ENCODE results near the gene DNMT3A.

GRCh38 chr2:25362049-25362433, 20.3 kb upstream of the DNMT3A start:
- TF ChIP-seq CTCF (IDR thresholded peaks at IDR 0.05) (peak in 6 of 7 experiments; percentile 2 to 98 (median 97)), EP300 (IDR thresholded peaks at IDR 0.05) (no peak)

All from stomach (tissue), 4 donors.